DMS114 treated with DMSO at 0.1 percent for 48 hours (cell line): Measurements from ENCODE around the gene NTMT1.

ENCODE experiments used
- DNase-seq: peaks from one replicate; lab custom pipeline; 2025; ENCODE audit not compliant: unreplicated experiment; lab: John Stamatoyannopoulos, UW

The NTMT1 gene

GRCh38 chr9:129596541-129597331 is 29.2 kb upstream of the NTMT1 start:
- no peak for DNase-seq

- DNase-seq: no peak
These were observed 28.4 kb upstream of the NTMT1 start for GRCh38 chr9:129597355-129598088.

GRCh38 chr9:129598089-129598596 is 27.8 kb upstream of the NTMT1 start:
- DNase-seq: no peak

GRCh38 chr9:129601082-129601674 is 24.8 kb upstream of the NTMT1 start:
- no peak for DNase-seq

- DNase-seq: no peak
These were observed 23.2 kb upstream of the NTMT1 start for GRCh38 chr9:129602598-129603415.

GRCh38 chr9:129604056-129604765 is 21.8 kb upstream of the NTMT1 start:
- no peak for DNase-seq

GRCh38 chr9:129604766-129605163 is 21.2 kb upstream of the NTMT1 start:
- DNase-seq: no peak

- DNase-seq: no peak
These were observed 19.6 kb upstream of the NTMT1 start for GRCh38 chr9:129606161-129607026.

- DNase-seq: no peak
These were observed 19.0 kb upstream of the NTMT1 start for GRCh38 chr9:129607027-129607387.

- DNase-seq: no peak
These were observed 17.1 kb upstream of the NTMT1 start for GRCh38 chr9:129608561-129609481.

GRCh38 chr9:129609486-129610212 is 16.3 kb upstream of the NTMT1 start:
- no peak for DNase-seq

- DNase-seq: no peak
These were observed 15.8 kb upstream of the NTMT1 start for GRCh38 chr9:129610213-129610472.

- DNase-seq: peak; percentile 29
These were observed 15.3 kb upstream of the NTMT1 start for GRCh38 chr9:129610473-129611306.

GRCh38 chr9:129611307-129611800 is 14.6 kb upstream of the NTMT1 start:
- no peak for DNase-seq

GRCh38 chr9:129612123-129612522 is 13.8 kb upstream of the NTMT1 start:
- no peak for DNase-seq

- no peak for DNase-seq
These were observed 13.0 kb upstream of the NTMT1 start for GRCh38 chr9:129612815-129613519.
